NCI-H2029 (cell line): ENCODE measurements around the gene GH1.

Source experiments
- DNase-seq: peaks from one replicate; lab custom pipeline; 2025; lab: John Stamatoyannopoulos, UW

GH1 gene

GRCh38 chr17:63944736-63945499, 26.3 kb upstream of the GH1 start:
- no peak for DNase-seq

GRCh38 chr17:63943745-63944144, 25.1 kb upstream of the GH1 start:
- DNase-seq: no peak

GRCh38 chr17:63942309-63942985, 23.8 kb upstream of the GH1 start:
- DNase-seq: no peak

- DNase-seq: no peak
These were observed 23.1 kb upstream of the GH1 start for GRCh38 chr17:63941751-63942150.

- no peak for DNase-seq
These were observed 22.5 kb upstream of the GH1 start for GRCh38 chr17:63941162-63941561.

- no peak for DNase-seq
These were observed 21.9 kb upstream of the GH1 start for GRCh38 chr17:63940584-63940983.

- DNase-seq: no peak
These were observed 21.2 kb upstream of the GH1 start for GRCh38 chr17:63939884-63940283.

- no peak for DNase-seq
These were observed 20.8 kb upstream of the GH1 start for GRCh38 chr17:63939401-63939800.

GRCh38 chr17:63937920-63938319, 19.3 kb upstream of the GH1 start:
- no peak for DNase-seq

GRCh38 chr17:63937319-63937718, 18.7 kb upstream of the GH1 start:
- DNase-seq: no peak

GRCh38 chr17:63934183-63935112, 15.8 kb upstream of the GH1 start:
- DNase-seq: no peak

GRCh38 chr17:63933598-63933997, 15.0 kb upstream of the GH1 start:
- DNase-seq: no peak

GRCh38 chr17:63932721-63933120, 14.1 kb upstream of the GH1 start:
- no peak for DNase-seq

- no peak for DNase-seq
These were observed 13.4 kb upstream of the GH1 start, which contains the start of gene CD79B for GRCh38 chr17:63931981-63932561. CD79B (minus strand) TSS chr17:63932331; CDS start chr17:63932261, 70 bp downstream.

GRCh38 chr17:63930951-63931575, 12.4 kb upstream of the GH1 start:
- DNase-seq: no peak

- no peak for DNase-seq
These were observed 11.5 kb upstream of the GH1 start for GRCh38 chr17:63929860-63930766.

GRCh38 chr17:63928966-63929695, 10.5 kb upstream of the GH1 start:
- no peak for DNase-seq

GRCh38 chr17:63928172-63928666, 9.6 kb upstream of the GH1 start:
- no peak for DNase-seq

GRCh38 chr17:63927464-63928171, 9.0 kb upstream of the GH1 start:
- no peak for DNase-seq
